ENCODE measurements around the gene TSPAN12.

DNA sequence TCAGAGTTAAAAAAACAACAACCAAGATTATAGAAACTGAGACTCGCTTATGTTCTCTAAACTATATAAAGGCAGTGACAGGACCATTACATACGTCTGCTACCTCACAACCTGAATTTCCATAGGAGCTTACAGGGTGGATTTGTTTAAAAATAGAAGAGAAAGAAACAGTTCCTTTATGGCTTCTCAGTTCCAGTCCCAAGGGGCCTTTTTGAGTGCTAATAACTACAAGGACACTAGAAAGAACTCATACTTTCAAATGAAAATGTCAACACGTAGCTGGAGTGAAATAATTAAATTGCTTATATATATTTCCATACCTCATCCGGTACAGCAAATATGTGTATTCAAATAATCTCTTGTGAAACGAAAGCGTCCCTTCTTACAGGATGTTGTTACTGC lies 19.7 kb downstream of the TSPAN12 start:
- TF ChIP-seq, protein P1, sequence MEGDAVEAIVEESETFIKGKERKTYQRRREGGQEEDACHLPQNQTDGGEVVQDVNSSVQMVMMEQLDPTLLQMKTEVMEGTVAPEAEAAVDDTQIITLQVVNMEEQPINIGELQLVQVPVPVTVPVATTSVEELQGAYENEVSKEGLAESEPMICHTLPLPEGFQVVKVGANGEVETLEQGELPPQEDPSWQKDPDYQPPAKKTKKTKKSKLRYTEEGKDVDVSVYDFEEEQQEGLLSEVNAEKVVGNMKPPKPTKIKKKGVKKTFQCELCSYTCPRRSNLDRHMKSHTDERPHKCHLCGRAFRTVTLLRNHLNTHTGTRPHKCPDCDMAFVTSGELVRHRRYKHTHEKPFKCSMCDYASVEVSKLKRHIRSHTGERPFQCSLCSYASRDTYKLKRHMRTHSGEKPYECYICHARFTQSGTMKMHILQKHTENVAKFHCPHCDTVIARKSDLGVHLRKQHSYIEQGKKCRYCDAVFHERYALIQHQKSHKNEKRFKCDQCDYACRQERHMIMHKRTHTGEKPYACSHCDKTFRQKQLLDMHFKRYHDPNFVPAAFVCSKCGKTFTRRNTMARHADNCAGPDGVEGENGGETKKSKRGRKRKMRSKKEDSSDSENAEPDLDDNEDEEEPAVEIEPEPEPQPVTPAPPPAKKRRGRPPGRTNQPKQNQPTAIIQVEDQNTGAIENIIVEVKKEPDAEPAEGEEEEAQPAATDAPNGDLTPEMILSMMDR (conservative IDR thresholded peaks at IDR 0.05; ENCODE audit: low read length) = no peak
- TF ChIP-seq EZH2phosphoT487 (IDR thresholded peaks at IDR 0.05; ENCODE audit: borderline replicate concordance) = no peak

Data from Loucy (cell line).